Spleen (tissue), 7 donors: ENCODE measurements around the gene DIP2C.

Source experiments
- CTCF ChIP-seq, 11 experiments: fragments of 200-600 bp in 7 of 11; fragments of 450-650 bp in 4 of 11; sonication (generic) in 4 of 11; IDR thresholded peaks in 8 of 11; conservative IDR thresholded peaks in 3 of 11; 1 replicate in 7 of 11; 2 replicates in 4 of 11; pipeline versions ENCODE4 v1.4.0 to v1.8.0; 2016 to 2021; ENCODE audit warnings: antibody characterized with exemption in 11 of 11, inconsistent platforms in 4 of 11, mild to moderate bottlenecking in 1 of 11
- POLR2AphosphoS5 ChIP-seq, 3 donors: sonication (generic); formaldehyde crosslinking; IDR thresholded peaks; one replicate each; pipeline ENCODE4 v1.5.1; 2017; ENCODE audit warnings: antibody characterized with exemption in 3 of 3
- donor health status: DM: no; HTN: no; CAD: no; lungs with moderate emphysema.
- donor health status: DM: no; HTN: no; CAD: no.
- donor health status: DM: no; HTN: no; CAD: no.

GRCh38 chr10:506451-507354 is 182.8 kb downstream of the DIP2C start:
- no peak for TF ChIP-seq POLR2AphosphoS5 (IDR thresholded peaks at IDR 0.05)
- TF ChIP-seq CTCF (IDR thresholded peaks at IDR 0.05 in 8 of 11, conservative IDR thresholded peaks at IDR 0.05 in 3 of 11) = no peak
